ENCODE results near the gene SLC41A2.

- TF ChIP-seq CTCF (IDR thresholded peaks at IDR 0.05; ENCODE audit: low read depth, low read length, missing input control): no peak
- no peak for TF ChIP-seq ZBTB33 (IDR thresholded peaks at IDR 0.05)
- no peak for TF ChIP-seq TAF1 (conservative IDR thresholded peaks at IDR 0.05)
- TF ChIP-seq EGR1 (IDR thresholded peaks at IDR 0.05; ENCODE audit: low read depth in 2 of 2): no peak
- no peak for TF ChIP-seq ATF3 (IDR thresholded peaks at IDR 0.05)
- no peak for TF ChIP-seq GABPA (IDR thresholded peaks at IDR 0.05 in 1 of 2, conservative IDR thresholded peaks at IDR 0.05 in 1 of 2)
- no peak for TF ChIP-seq YY1 (IDR thresholded peaks at IDR 0.05)
- no peak for TF ChIP-seq REST (IDR thresholded peaks at IDR 0.05)
Measured at GRCh38 chr12:104976703-104977102, 18.6 kb upstream of the SLC41A2 start.
